ENCODE results near the gene SARDH. TPM values are rescaled to one million over a fixed set of nuclear protein-coding genes. Genes with fewer than 3 reads are reported as not detected.

Gene SARDH
- total RNA-seq, 1 donor from 2014 or later, result 1.2 TPM

GRCh38 chr9:133785753-133786370 lies 47.7 kb upstream of the SARDH start:
- no peak overlapping the region for H3K27ac Mint-ChIP-seq (ENCODE audit: unreplicated experiment)

GRCh38 chr9:133784731-133785561 lies 46.8 kb upstream of the SARDH start:
- Mint-ChIP-seq H3K9me3 (ENCODE audit: low read depth) (no peaks in the 10 kb centered on the region), H3K27me3 (ENCODE audit: low read depth) (no peaks in the 10 kb centered on the region), H3K36me3 (ENCODE audit: low read depth) (peaks cover 7% of the 10 kb centered on the region), H3K4me1 (ENCODE audit: low read depth) (no peaks in the 10 kb centered on the region), H3K27ac (ENCODE audit: unreplicated experiment) (no peak overlapping the region), H3K4me3 (ENCODE audit: unreplicated experiment) (no peak overlapping the region)
- TF ChIP-seq CTCF (IDR thresholded peaks at IDR 0.05), result no peak
- peak; percentile 63 for DNase-seq (ENCODE audit: low spot score)

More at GRCh38 chr9:133785753-133786370, 47.7 kb upstream of the SARDH start:
- no peak overlapping the region for H3K4me3 Mint-ChIP-seq (ENCODE audit: unreplicated experiment)
- H3K27me3 Mint-ChIP-seq (ENCODE audit: low read depth), result no peaks in the 10 kb centered on the region
- no peak for TF ChIP-seq CTCF (IDR thresholded peaks at IDR 0.05)
- no peaks in the 10 kb centered on the region for H3K4me1 Mint-ChIP-seq (ENCODE audit: low read depth)
- DNase-seq (ENCODE audit: low spot score), result peak; percentile 49
- peaks cover 8% of the 10 kb centered on the region for H3K36me3 Mint-ChIP-seq (ENCODE audit: low read depth)
- H3K9me3 Mint-ChIP-seq (ENCODE audit: low read depth), result no peaks in the 10 kb centered on the region

- peak; percentile 68 for DNase-seq (ENCODE audit: low spot score)
- no peak for TF ChIP-seq CTCF (IDR thresholded peaks at IDR 0.05)
- Mint-ChIP-seq H3K27ac (ENCODE audit: unreplicated experiment) (no peak overlapping the region), H3K36me3 (ENCODE audit: low read depth) (peaks cover 4% of the 10 kb centered on the region), H3K4me1 (ENCODE audit: low read depth) (no peaks in the 10 kb centered on the region), H3K27me3 (ENCODE audit: low read depth) (no peaks in the 10 kb centered on the region), H3K9me3 (ENCODE audit: low read depth) (no peaks in the 10 kb centered on the region), H3K4me3 (ENCODE audit: unreplicated experiment) (no peak overlapping the region)
These were observed 45.2 kb upstream of the SARDH start for GRCh38 chr9:133783331-133783731.

- Mint-ChIP-seq H3K27ac (ENCODE audit: unreplicated experiment) (no peak overlapping the region), H3K4me1 (ENCODE audit: low read depth) (no peaks in the 10 kb centered on the region), H3K9me3 (ENCODE audit: low read depth) (no peaks in the 10 kb centered on the region), H3K27me3 (ENCODE audit: low read depth) (no peaks in the 10 kb centered on the region), H3K4me3 (ENCODE audit: unreplicated experiment) (no peak overlapping the region), H3K36me3 (ENCODE audit: low read depth) (peaks cover 4% of the 10 kb centered on the region)
- TF ChIP-seq CTCF (IDR thresholded peaks at IDR 0.05), result peak; percentile 91
- peak; percentile 77 for DNase-seq (ENCODE audit: low spot score)
These were observed 44.3 kb upstream of the SARDH start for GRCh38 chr9:133782157-133783130.

- Mint-ChIP-seq H3K36me3 (ENCODE audit: low read depth) (peaks cover 4% of the 10 kb centered on the region), H3K4me1 (ENCODE audit: low read depth) (no peaks in the 10 kb centered on the region), H3K27ac (ENCODE audit: unreplicated experiment) (no peak overlapping the region), H3K4me3 (ENCODE audit: unreplicated experiment) (no peak overlapping the region), H3K27me3 (ENCODE audit: low read depth) (no peaks in the 10 kb centered on the region), H3K9me3 (ENCODE audit: low read depth) (no peaks in the 10 kb centered on the region)
- no peak for TF ChIP-seq CTCF (IDR thresholded peaks at IDR 0.05)
- DNase-seq (ENCODE audit: low spot score), result peak; percentile 43
These were observed 43.6 kb upstream of the SARDH start for GRCh38 chr9:133781828-133782135.

Measured in chondrocyte (in vitro differentiated cells).